ENCODE results near the gene SLC39A8. TPM values are rescaled to one million over a fixed set of nuclear protein-coding genes. Genes with fewer than 3 reads are reported as not detected.

Gene SLC39A8
- polyA plus RNA-seq, 4 donors, result 6.4 to 25.3 (median 21.8) TPM

GRCh38 chr4:102342404-102343074 is 2.7 kb downstream of the SLC39A8 start:
- DNase-seq (ENCODE audit: low read depth in 4 of 4, low spot score in 3 of 4), result no peak

GRCh38 chr4:102341201-102341600 is 4.1 kb downstream of the SLC39A8 start:
- DNase-seq (ENCODE audit: low read depth in 4 of 4, low spot score in 3 of 4), result no peak

- no peak for DNase-seq (ENCODE audit: low read depth in 4 of 4, low spot score in 3 of 4)
Observed at GRCh38 chr4:102339018-102339417, 6.3 kb downstream of the SLC39A8 start.

- no peak for DNase-seq (ENCODE audit: low read depth in 4 of 4, low spot score in 3 of 4)
Observed at GRCh38 chr4:102338405-102338804, 6.9 kb downstream of the SLC39A8 start.

- DNase-seq (ENCODE audit: low read depth in 4 of 4, low spot score in 3 of 4), result no peak
Observed at GRCh38 chr4:102335616-102336015, 9.7 kb downstream of the SLC39A8 start.

- DNase-seq (ENCODE audit: low read depth in 4 of 4, low spot score in 3 of 4), result no peak
Observed at GRCh38 chr4:102334624-102335023, 10.7 kb downstream of the SLC39A8 start.

- no peak for DNase-seq (ENCODE audit: low read depth in 4 of 4, low spot score in 3 of 4)
Observed at GRCh38 chr4:102333787-102334186, 11.5 kb downstream of the SLC39A8 start.

- DNase-seq (ENCODE audit: low read depth in 4 of 4, low spot score in 3 of 4), result no peak
Observed at GRCh38 chr4:102328045-102328444, 17.2 kb downstream of the SLC39A8 start.

- no peak for DNase-seq (ENCODE audit: low read depth in 4 of 4, low spot score in 3 of 4)
Observed at GRCh38 chr4:102326951-102327350, 18.3 kb downstream of the SLC39A8 start.

- DNase-seq (ENCODE audit: low read depth in 4 of 4, low spot score in 3 of 4), result no peak
Observed at GRCh38 chr4:102324730-102325129, 20.6 kb downstream of the SLC39A8 start.

- DNase-seq (ENCODE audit: low read depth in 4 of 4, low spot score in 3 of 4), result no peak
Observed at GRCh38 chr4:102322736-102323135, 22.5 kb downstream of the SLC39A8 start.

- no peak for DNase-seq (ENCODE audit: low read depth in 4 of 4, low spot score in 3 of 4)
Observed at GRCh38 chr4:102321260-102321995, 23.9 kb downstream of the SLC39A8 start.

- peak in 1 of 4 donors; percentile 20 for DNase-seq (ENCODE audit: low read depth in 4 of 4, low spot score in 3 of 4)
Observed at GRCh38 chr4:102319594-102319993, 25.7 kb downstream of the SLC39A8 start.

- no peak for DNase-seq (ENCODE audit: low read depth in 4 of 4, low spot score in 3 of 4)
Observed at GRCh38 chr4:102318526-102318925, 26.8 kb downstream of the SLC39A8 start.

GRCh38 chr4:102318105-102318504 is 27.2 kb downstream of the SLC39A8 start:
- no peak for DNase-seq (ENCODE audit: low read depth in 4 of 4, low spot score in 3 of 4)

GRCh38 chr4:102317459-102317858 is 27.8 kb downstream of the SLC39A8 start:
- DNase-seq (ENCODE audit: low read depth in 4 of 4, low spot score in 3 of 4), result no peak

- no peak for DNase-seq (ENCODE audit: low read depth in 4 of 4, low spot score in 3 of 4)
Observed at GRCh38 chr4:102316585-102316984, 28.7 kb downstream of the SLC39A8 start.

- no peak for DNase-seq (ENCODE audit: low read depth in 4 of 4, low spot score in 3 of 4)
Observed at GRCh38 chr4:102315532-102315931, 29.8 kb downstream of the SLC39A8 start.

- DNase-seq (ENCODE audit: low read depth in 4 of 4, low spot score in 3 of 4), result no peak
Observed at GRCh38 chr4:102312417-102312816, 32.9 kb downstream of the SLC39A8 start.

GRCh38 chr4:102311912-102312311 is 33.4 kb downstream of the SLC39A8 start:
- no peak for DNase-seq (ENCODE audit: low read depth in 4 of 4, low spot score in 3 of 4)

GRCh38 chr4:102311407-102311806 is 33.9 kb downstream of the SLC39A8 start:
- DNase-seq (ENCODE audit: low read depth in 4 of 4, low spot score in 3 of 4), result no peak
